Measurements from ENCODE around the gene TLR8.

DNA sequence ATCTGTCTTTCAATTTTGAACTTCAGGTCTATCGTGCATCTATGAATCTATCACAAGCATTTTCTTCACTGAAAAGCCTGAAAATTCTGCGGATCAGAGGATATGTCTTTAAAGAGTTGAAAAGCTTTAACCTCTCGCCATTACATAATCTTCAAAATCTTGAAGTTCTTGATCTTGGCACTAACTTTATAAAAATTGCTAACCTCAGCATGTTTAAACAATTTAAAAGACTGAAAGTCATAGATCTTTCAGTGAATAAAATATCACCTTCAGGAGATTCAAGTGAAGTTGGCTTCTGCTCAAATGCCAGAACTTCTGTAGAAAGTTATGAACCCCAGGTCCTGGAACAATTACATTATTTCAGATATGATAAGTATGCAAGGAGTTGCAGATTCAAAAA is 19.9 kb upstream of the TLR8 start:
- TF ChIP-seq ZNF274 (IDR thresholded peaks at IDR 0.05; ENCODE audit: low read depth, low read length), result no peak
- TF ChIP-seq YY1 (IDR thresholded peaks at IDR 0.05; ENCODE audit: insufficient read depth, insufficient read length), result no peak

All from NT2/D1 (cell line).